ENCODE results near the gene OPA3. TPM values are rescaled to one million over a fixed set of nuclear protein-coding genes. Genes with fewer than 3 reads are reported as not detected.
"Not testable (repeated sequence)": the region's sequence is repeated elsewhere in the genome, so short reads cannot be mapped to it uniquely, and the experiment has no call there.

Gene OPA3
- 1 to 10 TPM; 5.8 to 9.4 (median 6.0) TPM for polyA plus RNA-seq (ENCODE audit: insufficient read depth in 1 of 5, insufficient read length in 5 of 5, low replicate concordance in 1 of 5)
- long read RNA-seq, donor 1, full-length matches to known transcripts, result 5 of 5 reads
- long read RNA-seq, donor 1, partial matches to known transcripts, result 0 of 5 reads
- long read RNA-seq, donor 1, other reads (novel, unspliced or antisense), result 0 of 5 reads
- long read RNA-seq, donor 2, full-length matches to known transcripts, result 2 of 2 reads
- long read RNA-seq, donor 2, partial matches to known transcripts, result 0 of 2 reads
- long read RNA-seq, donor 2, other reads (novel, unspliced or antisense), result 0 of 2 reads
- long read RNA-seq, donor 3, full-length matches to known transcripts, result 2 of 2 reads
- long read RNA-seq, donor 3, partial matches to known transcripts, result 0 of 2 reads
- long read RNA-seq, donor 3, other reads (novel, unspliced or antisense), result 0 of 2 reads
- long read RNA-seq, donor 4, full-length matches to known transcripts, result 2 of 2 reads
- long read RNA-seq, donor 4, partial matches to known transcripts, result 0 of 2 reads
- long read RNA-seq, donor 4, other reads (novel, unspliced or antisense), result 0 of 2 reads
- long read RNA-seq, donor 5, full-length matches to known transcripts, result 5 of 5 reads
- long read RNA-seq, donor 5, partial matches to known transcripts, result 0 of 5 reads
- long read RNA-seq, donor 5, other reads (novel, unspliced or antisense), result 0 of 5 reads
- long read RNA-seq, donor 6, full-length matches to known transcripts, result 2 of 2 reads
- long read RNA-seq, donor 6, partial matches to known transcripts, result 0 of 2 reads
- long read RNA-seq, donor 6, other reads (novel, unspliced or antisense), result 0 of 2 reads
- long read RNA-seq, donor 7, full-length matches to known transcripts, result 5 of 5 reads
- long read RNA-seq, donor 7, partial matches to known transcripts, result 0 of 5 reads
- long read RNA-seq, donor 7, other reads (novel, unspliced or antisense), result 0 of 5 reads
- long read RNA-seq, donor 8, result 0 reads

DNA sequence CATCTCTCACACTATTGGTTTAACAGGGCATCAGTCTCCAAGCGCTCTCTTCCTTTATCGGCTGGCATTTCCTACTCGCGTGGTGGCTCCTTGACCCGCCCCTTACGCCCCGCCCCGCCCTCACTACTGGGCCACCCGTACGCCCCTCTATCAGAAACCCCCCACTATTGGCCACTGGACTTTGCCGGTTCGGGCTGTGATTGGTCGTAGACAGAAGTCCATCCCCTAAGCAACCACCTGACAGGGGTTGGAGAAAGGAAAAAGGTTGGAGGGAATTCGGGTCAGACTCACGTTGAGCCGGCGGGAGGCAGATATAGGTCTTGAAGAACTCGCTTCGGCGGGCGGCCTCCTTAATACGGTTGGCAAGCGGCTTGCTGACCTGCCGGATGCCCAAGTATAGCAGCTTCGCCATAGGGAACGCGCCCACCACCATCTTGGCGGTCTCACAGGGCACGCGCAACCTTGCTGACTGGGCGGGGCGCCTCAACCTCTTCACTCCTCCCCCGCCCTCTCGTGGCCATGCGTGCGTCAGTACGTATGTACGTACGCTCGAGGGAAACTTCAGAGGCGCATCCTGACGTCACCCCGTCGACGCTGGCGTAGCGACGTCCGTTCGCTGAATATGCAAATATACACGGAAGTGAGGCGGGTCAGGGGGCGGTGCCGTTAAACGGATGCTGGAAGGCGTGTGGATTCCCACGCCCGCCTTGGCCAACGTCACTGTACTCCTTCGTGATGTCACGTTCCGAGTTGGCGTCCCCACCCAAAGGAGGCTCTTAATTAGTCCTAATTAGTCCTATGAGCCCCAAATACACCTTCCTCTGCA lies at the start of gene OPA3:
OPA3 (minus strand) TSS at position 471 of the 826 bp plus-strand sequence; CDS start at position 433, 38 bp downstream.
- peak; percentile 100 for DNase-seq

DNA sequence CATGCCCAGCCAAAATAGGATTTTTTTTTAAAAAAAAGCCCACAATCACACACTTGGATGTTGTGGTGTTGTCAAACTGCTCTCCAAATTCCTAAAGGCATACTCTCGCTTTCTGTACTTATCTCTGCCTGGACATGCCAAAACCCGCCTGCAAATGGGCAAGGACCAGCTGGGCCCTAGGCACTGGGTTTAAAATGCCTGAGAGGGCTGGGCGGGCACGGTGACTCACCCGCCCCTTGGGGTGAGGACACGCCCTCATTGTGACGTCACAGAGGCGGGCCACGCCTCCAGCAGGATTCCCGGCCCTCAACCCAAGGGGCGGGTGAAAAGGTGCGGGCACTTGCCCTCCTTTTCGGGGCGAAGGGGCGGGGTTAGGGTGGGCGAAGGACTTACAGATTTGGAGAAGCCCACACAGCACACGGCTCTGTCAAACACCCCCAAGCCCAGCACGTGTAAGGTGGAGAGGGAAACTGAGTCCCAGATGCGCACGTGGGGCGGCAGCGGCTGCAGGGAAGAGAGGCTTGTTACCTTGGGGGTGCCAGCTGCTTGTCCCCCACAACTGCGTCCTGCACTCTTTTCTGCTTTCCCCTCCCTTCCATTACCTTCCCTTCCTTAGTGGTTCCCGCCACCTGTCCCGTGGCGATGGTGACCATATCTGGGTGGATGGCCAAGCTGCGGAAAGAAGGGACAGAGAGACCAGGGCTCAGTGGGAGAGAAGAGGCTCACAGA lies 48.0 kb upstream of the OPA3 start:
- DNase-seq, result peak; percentile 43 to 51

DNA sequence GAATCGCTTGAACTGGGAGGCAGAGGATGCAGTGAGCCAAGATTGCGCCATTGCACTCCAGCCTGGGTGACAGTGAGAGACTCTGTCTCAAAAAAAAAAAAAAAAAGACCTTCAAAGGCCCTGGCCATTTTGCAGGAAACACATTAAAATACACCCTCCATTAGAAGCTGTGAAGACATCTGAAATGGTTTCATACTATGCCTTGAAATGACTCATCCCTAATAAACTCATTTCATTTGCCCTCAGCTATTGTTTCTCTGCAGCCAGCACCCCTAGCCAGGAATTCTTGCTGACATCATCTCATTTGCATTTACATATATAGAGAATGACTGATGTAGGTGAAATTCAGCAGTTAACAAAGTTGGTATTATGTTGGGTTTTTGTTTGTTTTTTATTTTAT lies 45.9 kb upstream of the OPA3 start:
- DNase-seq, result no peak

DNA sequence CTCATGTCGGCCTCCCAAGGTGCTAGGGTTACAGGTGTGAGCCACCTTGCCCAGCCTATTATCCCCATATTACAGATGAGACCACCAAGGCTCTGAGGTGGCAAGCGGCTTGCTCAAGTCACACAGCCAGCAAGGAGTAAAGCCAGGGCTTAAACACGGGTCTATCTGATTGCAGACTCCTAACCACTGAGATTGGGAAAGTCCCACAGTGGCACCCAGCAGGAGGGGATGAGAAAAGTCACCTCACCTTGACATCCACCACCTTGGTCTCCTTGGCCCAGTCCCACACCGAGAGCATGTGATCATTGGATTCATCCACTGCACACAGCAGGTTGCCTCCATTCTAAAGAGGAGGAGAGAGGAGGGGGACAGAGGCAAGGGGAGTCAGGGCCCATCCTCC lies 45.1 kb upstream of the OPA3 start:
- DNase-seq, result no peak

DNA sequence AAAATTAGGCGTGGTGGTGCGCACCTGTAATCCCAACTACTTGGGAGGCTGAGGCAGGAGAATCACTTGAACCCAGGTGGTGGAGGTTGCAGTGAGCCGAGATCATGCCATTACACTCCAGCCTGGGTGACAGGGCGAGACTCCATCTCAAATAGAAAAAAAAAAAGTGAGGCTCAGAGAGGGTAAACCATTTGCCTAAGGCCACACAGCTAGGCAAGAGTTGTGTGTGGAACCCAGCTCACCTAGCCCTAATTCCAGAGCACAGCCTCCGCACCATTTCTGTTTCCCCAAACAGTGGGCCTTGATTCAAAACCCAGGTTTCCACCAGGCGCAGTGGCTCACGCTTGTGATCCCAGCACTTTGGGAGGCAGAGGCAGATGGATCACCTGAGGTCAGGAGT lies 43.6 kb upstream of the OPA3 start:
- not testable (repeated sequence) for DNase-seq

DNA sequence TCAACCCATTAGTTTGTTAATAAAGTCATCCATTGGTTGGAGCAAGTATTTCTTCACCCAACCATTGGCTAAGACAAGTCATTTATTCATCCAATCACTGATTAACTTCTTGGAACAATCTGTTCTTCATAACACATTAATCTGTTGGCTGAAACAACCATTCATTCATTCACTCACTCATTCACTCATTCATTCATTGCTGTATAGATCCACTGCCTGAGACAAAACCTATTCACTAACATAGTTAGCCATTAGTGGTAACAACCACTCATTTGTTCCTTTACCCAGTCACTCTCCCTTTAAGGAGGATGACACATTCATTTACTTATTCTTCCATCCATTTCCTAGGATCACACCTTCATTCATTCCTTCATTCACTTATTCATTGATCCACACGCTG lies 39.4 kb upstream of the OPA3 start:
- no peak for DNase-seq

DNA sequence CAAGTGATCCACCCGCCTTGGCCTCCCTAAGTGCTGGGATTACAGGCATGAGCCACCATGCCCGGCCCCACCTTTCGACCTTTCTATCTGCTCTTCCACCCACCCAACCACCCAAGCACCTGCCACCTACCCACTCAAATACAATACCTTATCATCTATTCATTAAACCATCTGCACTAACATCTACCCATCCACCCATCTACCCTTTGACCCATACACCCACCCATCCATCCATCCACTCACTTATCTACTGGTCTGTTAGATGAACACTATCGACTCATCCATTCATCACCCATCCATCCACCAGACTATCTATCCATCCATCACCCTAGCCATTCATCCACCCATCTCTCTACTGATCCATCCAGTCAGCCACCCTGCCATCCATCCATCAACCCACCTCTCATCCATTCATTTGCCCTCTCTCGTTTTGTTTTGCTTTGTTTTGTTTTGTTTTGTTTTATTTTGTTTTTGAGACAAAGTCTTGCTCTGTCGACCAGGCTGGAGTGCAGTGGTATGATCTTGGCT lies 37.4 kb upstream of the OPA3 start:
- no peak for DNase-seq

DNA sequence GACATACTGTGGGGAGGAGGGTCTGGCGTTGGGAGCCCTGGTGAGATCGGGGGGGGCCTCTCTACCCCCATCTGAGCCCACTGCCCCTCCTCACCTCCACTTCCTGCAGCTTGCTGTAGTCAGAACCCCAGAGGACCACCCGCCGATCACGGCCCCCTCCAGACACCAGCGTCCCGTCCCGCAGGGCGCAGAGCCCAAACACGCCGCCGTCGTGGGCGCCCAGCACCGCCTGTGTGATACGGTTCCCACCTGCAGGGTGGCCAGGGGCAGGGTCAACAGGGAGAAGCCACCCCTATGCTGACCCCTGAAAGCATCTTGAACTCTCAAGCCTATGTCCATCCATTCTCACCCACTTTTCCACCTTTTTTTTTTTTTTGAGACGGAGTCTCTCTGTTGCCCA lies 36.8 kb upstream of the OPA3 start:
- DNase-seq, result no peak

DNA sequence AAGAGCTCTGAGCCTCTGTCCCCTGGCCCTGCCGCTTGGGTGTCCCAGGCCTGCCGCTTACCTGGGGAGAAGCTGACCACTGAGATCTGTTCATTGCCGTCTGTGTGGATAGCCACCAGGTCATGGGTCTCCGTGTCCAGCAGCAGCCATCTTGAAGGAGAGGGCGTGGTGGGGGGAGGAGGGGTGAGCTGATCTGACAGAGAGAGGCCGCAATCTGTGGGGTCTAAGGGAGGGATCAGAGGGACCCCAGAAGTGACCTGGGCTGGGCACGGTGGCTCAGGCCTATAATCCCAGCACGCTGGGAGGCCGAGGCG lies 32.1 kb upstream of the OPA3 start:
- no peak for DNase-seq

DNA sequence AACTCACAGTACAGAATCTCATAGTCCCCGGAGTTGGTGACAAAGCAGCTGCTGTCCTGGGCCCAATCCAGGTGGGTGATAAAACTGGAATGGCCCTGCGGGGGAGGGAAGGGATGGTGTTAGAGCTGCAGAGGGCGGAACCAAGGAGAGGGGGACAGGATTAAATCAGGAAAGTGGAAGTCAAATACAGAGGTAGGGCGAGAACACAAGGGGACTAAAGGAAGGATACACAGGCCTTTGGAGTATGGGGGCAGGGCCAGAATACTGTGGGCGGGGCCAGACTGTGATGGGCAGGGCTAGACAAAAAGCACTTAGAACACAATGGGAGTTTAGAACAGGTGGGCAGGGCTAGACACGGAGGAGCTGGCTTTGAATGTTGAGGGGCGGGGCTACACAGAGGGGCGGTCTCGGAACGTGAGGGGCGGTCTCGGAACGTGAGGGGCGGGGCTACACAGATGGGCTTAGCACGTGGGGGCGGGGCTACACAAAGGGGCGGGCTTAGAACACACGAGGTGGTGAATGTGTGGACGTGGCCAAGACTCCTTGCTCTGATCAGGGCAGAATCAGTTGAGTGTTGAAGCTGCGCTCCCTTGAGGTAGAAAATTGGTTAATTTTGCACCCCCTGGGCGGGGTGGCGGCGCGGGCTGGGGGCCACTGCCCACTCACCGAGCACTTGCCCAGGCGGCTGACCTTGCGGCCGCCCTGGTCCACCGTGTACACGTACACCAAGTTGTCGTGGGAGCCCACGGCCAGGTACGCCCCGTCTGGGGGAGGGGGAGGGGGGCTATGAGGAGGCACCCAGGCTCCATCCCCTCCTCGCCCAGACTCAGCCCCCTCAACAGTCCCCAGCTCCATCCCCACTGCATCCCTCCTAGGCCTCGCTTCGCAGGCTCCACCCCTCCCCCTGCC lies 31.4 kb upstream of the OPA3 start:
- DNase-seq, result peak; percentile 57 to 68

DNA sequence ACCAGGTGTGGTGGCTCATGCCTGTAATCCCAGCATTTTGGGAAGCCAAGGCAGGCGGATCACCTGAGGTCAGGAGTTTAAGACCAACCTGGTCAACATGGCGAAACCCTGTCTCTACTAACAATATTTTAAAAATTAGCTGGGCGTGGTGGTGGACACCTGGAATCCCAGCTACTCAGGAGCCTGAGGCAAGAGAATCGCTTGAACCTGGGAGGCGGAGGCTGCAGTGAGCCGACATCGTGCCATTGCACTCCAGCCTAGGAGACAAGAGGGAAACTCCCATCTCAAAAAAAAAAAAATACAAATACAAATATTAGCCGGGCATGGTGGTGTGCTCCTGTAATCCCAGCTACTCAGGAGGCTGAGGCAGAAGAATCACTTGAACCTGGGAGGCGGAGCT lies 30.5 kb upstream of the OPA3 start:
- DNase-seq, result not testable (repeated sequence)

DNA sequence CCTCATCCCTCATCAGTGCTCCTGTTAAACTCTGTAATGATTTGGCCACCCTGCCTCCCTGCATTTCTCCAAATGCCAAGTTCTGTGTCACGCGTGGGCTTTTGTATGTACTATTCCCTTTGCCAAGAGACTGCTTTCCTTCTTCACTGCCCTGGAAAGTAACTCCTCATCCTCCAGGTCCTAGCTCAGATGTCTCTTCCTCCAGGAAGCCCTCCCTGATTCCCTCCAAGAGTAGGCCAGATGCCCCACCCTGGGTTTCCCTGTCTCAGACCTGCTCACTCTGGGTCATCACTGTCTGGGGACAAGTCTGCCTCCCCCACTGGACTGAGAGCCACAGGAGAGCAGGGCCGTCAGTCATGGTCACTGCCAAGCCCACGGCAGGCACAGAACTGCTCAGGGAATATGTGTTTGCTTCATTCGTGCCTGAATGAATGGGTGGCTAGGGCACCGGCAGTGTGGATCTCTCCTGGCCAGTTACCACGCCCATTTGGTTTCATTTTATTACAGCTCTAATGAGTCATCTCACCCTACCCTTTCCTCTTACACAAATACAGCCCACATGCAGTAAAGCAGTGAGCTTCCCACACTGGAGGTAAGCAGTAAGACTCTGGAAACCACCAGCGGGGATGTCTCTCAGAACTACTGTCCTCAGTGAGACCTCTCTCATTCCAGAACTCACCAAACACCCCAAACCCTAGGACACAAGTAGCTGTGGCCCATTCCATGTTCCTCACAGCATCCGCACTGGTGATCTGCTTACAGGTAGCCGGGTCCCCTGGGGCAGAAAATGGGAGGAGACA lies 29.5 kb upstream of the OPA3 start:
- no peak for DNase-seq

DNA sequence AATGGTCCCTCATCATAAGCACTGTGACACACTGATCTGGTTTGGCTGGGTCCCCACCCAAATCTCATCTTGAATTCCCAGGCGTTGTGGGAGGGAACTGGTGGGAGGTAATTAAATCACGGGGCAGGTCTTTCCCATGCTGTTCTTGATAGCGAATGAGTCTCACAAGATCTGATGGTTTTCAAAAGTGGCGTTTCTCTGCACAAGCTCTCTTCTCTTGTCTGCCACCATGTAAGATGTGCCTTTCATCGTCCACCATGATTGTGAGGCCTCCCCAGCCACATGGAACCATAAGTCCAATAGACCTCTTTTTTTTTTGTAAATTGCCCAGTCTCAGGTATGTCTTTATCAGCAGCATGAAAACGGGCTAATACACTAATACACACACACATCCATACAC lies 24.3 kb upstream of the OPA3 start:
- no peak for DNase-seq

DNA sequence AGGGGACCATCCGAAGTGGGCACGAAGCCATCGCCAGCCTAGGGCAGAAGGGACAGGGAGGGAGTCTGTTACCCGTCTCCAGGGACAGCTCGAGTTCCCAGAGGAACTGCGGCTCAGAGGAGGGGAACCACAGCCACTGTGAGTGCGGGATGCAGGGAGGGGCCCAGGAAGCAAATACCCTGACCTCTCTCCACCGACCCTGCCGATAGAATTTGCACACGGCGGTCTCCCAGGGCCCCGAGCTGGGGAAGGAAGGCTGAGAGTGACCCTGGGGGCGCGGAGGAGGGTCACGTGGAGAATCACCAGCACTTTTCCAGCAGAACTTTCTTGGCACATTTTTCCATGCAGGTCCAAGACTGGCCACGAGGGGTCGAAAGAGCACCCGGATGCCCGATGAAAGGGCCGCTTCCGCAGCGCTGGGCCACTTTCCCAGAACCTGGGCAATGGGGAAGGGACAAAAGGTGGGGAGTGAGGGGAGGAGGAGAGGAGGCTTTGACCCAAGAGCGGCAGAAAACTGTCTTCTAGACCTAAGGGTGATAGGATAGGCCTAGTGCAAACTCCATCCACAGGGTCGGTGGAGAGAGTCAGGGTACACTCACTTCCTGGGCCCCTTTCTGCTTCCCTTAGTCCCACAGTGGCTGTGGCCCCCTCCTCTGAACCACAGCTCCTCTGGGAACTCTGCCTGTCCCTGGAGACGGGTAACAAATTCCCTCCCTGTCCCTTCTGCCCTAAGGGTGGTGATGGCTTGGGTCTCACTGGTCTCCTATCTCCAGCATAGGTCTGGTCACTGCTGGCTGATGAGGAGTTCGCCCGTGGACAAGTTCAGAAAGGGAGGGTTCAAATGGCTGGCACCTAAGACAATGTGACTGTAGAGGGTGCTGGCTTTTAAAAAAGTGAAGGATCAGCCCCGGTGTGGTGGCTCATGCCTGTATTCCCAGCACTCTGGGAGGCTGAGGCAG lies 22.7 kb upstream of the OPA3 start:
- DNase-seq, result peak; percentile 64 to 79

DNA sequence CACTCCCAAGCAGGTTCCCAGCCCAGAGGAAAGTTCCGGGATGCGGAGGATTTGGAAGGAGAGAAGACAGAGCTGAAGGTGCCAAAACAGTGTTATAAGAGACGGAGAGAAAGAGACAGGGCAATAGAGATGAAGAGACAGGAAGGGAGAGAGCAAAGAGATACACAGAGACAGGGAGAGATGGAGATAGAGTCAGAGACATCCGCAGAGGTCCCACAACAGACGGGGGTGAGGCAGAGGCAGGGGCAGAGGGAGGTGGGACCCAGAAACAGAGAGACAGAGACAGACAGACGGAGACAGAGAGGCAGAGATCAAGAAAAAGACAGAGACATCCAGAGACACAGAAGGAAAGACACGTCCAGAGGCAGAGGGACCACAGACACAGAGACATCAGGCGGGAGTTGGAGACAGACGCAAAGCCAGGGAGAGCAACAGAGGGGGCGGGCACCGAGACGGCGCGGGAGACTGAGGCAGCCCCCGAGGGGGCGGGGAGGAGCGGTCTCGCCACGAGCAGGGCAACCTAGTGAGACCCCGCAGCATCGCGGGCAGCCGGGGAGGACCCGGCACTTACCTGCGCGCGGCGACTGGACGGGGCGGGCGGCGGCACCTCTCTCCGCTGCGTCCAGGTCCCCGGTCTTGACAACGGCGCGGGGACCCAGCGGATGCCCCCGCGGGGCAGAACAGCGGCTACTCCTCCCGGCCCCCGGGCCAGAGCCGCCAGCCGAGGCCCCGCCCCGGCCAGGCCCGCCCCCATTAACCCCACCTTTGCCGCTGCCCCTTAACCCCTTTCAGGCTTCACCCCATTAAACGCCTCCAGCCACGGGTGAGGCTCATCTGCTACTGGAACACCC lies 17.1 kb upstream of the OPA3 start, which contains the start of gene GPR4:
GPR4 (minus strand) TSS at position 689 of the 851 bp plus-strand sequence. CDS start 10,346 bp downstream, outside the sequence.
- DNase-seq, result no peak

DNA sequence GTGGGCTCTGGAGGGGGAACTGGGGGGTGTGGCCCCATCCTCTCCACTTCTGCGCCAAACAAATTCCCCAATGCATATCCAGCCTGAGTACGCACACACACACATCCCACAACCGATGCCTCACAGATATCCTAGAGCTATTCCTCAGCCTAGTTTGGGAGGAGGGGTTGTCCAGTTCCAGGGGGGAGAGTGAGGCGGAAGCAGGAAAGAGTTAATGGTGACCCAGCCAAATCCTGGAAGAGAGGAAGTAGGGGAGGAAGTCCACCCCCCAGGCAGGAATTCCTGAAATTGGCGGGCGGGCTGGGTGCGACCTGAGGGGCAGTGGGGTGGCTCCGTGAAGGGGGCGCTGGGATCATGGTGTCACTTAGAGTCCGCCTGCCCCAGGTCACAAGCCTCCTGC lies 16.5 kb upstream of the OPA3 start:
- no peak for DNase-seq

Measured in right lung (tissue), 10 donors.